Osteoblast (primary cell): ENCODE measurements around the gene RREB1. TPM values are rescaled to one million over a fixed set of nuclear protein-coding genes. Genes with fewer than 3 reads are reported as not detected.

Experiments used
- DNase-seq: peaks from one replicate; pipeline ENCODE4 v3.0.0; 2011; ENCODE audit warnings: low spot score, mixed read lengths; ENCODE audit not compliant: insufficient read length; ENCODE audit errors: missing footprints
- H2AFZ ChIP-seq: 2 replicates; pipeline ENCODE4 v1.6.0; 2011; ENCODE audit warnings: mild to moderate bottlenecking, low read length
- H3K27ac ChIP-seq: 2 replicates; pipeline ENCODE4 v1.5.1; 2011; ENCODE audit warnings: mild to moderate bottlenecking, low read depth, low read length, moderate library complexity
- H3K27me3 ChIP-seq: 2 replicates; pipeline ENCODE4 v1.6.0; 2012; ENCODE audit warnings: mild to moderate bottlenecking, control low read depth, inconsistent platforms, low read length, moderate library complexity; ENCODE audit not compliant: insufficient read depth
- H3K36me3 ChIP-seq: 2 replicates; pipeline ENCODE4 v1.5.1; 2011; ENCODE audit warnings: mild to moderate bottlenecking, low read length, control low read depth, moderate library complexity; ENCODE audit not compliant: insufficient read depth
- H3K4me1 ChIP-seq: 2 replicates; pipeline ENCODE4 v1.5.1; 2011; ENCODE audit warnings: mild to moderate bottlenecking, low read length, control low read depth, moderate library complexity; ENCODE audit not compliant: insufficient read depth
- H3K4me2 ChIP-seq: 2 replicates; pipeline ENCODE4 v1.6.0; 2011; ENCODE audit warnings: mild to moderate bottlenecking, low read length; ENCODE audit not compliant: insufficient read depth
- H3K4me3 ChIP-seq: fragments of 200-600 bp; sonication (generic); 3 replicates; pipeline ENCODE4 v1.5.1; 2012; ENCODE audit warnings: mild to moderate bottlenecking, low read length, inconsistent platforms; ENCODE audit not compliant: insufficient read depth
- H3K79me2 ChIP-seq: 2 replicates; pipeline ENCODE4 v1.6.0; 2012; ENCODE audit warnings: mild to moderate bottlenecking, low read length, control low read depth, inconsistent platforms; ENCODE audit not compliant: insufficient read depth
- H3K9me3 ChIP-seq: 2 replicates; pipeline ENCODE4 v1.5.1; 2011; ENCODE audit warnings: low read depth, low read length, control low read depth
- H4K20me1 ChIP-seq: 2 replicates; pipeline ENCODE4 v1.6.0; 2012; ENCODE audit warnings: mild to moderate bottlenecking, low read length, control low read depth; ENCODE audit not compliant: insufficient read depth
- CTCF ChIP-seq: IDR thresholded peaks from 2 replicates; pipeline ENCODE4 v1.5.1; 2011; ENCODE audit warnings: mild to moderate bottlenecking, low read depth, low read length, moderate library complexity; ENCODE audit errors: extremely low read depth
- total RNA-seq: library from RNA; depleted of rRNA; stranded (reverse); fragments of >200 nt; gene quantifications from 2 replicates; pipeline ENCODE4 v1.2.3, GENCODE V29; 2012

The RREB1 gene
- total RNA-seq, 1 donor: 29.3 TPM

- Histone ChIP-seq H3K27me3 (no peaks in the 10 kb centered on the region), H3K79me2 (peaks cover 63% of the 10 kb centered on the region), H3K36me3 (peaks cover 25% of the 10 kb centered on the region), H3K27ac (no peak overlapping the region), H2AFZ (no peak overlapping the region), H3K9me3 (no peaks in the 10 kb centered on the region), H3K4me3 (no peak overlapping the region), H3K4me1 (no peaks in the 10 kb centered on the region), H3K4me2 (no peak overlapping the region), H4K20me1 (peaks cover 6% of the 10 kb centered on the region)
- no peak for TF ChIP-seq CTCF
- DNase-seq: no peak
Measured at GRCh38 chr6:7196685-7197283, 89.0 kb downstream of the RREB1 start.

- no peak overlapping the region for H2AFZ ChIP-seq
- no peak overlapping the region for H3K4me2 ChIP-seq
- no peak for TF ChIP-seq CTCF
- peaks cover 58% of the 10 kb centered on the region for H3K79me2 ChIP-seq
- DNase-seq: no peak
- H3K4me3 ChIP-seq: no peak overlapping the region
- no peaks in the 10 kb centered on the region for H3K9me3 ChIP-seq
- no peaks in the 10 kb centered on the region for H3K4me1 ChIP-seq
- no peaks in the 10 kb centered on the region for H3K27me3 ChIP-seq
- H4K20me1 ChIP-seq: peaks cover 8% of the 10 kb centered on the region
- no peak overlapping the region for H3K27ac ChIP-seq
- H3K36me3 ChIP-seq: peaks cover 28% of the 10 kb centered on the region
Measured at GRCh38 chr6:7197747-7198146, 90.0 kb downstream of the RREB1 start.

- Histone ChIP-seq H3K4me3 (no peak overlapping the region), H2AFZ (no peak overlapping the region), H3K79me2 (peaks cover 50% of the 10 kb centered on the region), H3K27ac (no peak overlapping the region), H3K36me3 (peaks cover 34% of the 10 kb centered on the region), H3K4me2 (no peak overlapping the region), H3K4me1 (peaks cover 4% of the 10 kb centered on the region), H4K20me1 (peaks cover 8% of the 10 kb centered on the region), H3K27me3 (no peaks in the 10 kb centered on the region), H3K9me3 (no peaks in the 10 kb centered on the region)
- no peak for TF ChIP-seq CTCF
- no peak for DNase-seq
Measured at GRCh38 chr6:7198833-7199800, 91.4 kb downstream of the RREB1 start.
